Bronchial epithelial cell (primary cell): ENCODE results near the gene CEP41. TPM values are rescaled to one million over a fixed set of nuclear protein-coding genes. Genes with fewer than 3 reads are reported as not detected.

ENCODE experiments used
- DNase-seq: peaks from one replicate; pipeline ENCODE4 v3.0.0-alpha.2; 2010; ENCODE audit warnings: low read depth
- FAIRE-seq: peaks from 2 replicates; lab custom pipeline; 2011; peaks lifted over from hg19 to GRCh38; lab: Jason Lieb, UNC
- H3K27me3 ChIP-seq: 2 replicates; pipeline ENCODE4 v1.5.1; 2011; ENCODE audit warnings: low read length; ENCODE audit not compliant: control insufficient read depth, insufficient read depth
- H3K36me3 ChIP-seq: 2 replicates; pipeline ENCODE4 v1.5.1; 2011; ENCODE audit warnings: low read length; ENCODE audit not compliant: control insufficient read depth, insufficient read depth
- H3K4me3 ChIP-seq: 2 replicates; pipeline ENCODE4 v1.5.1; 2011; ENCODE audit warnings: mild to moderate bottlenecking, low read depth, low read length, control low read depth
- total RNA-seq: library from RNA; depleted of rRNA; stranded (reverse); fragments of >200 nt; gene quantifications from 2 replicates; pipeline ENCODE4 v1.2.1, GENCODE V29; 2014
- TF ChIP-seq, protein P1 (sequence below): IDR thresholded peaks from 2 replicates; pipeline ENCODE4 v1.5.1; 2011; ENCODE audit warnings: mild to moderate bottlenecking, moderate library complexity, low read length, control low read depth, inconsistent platforms; ENCODE audit not compliant: insufficient read depth, severe bottlenecking

The CEP41 gene
- total RNA-seq, 1 donor from 2014 or later = 4.2 TPM

DNA sequence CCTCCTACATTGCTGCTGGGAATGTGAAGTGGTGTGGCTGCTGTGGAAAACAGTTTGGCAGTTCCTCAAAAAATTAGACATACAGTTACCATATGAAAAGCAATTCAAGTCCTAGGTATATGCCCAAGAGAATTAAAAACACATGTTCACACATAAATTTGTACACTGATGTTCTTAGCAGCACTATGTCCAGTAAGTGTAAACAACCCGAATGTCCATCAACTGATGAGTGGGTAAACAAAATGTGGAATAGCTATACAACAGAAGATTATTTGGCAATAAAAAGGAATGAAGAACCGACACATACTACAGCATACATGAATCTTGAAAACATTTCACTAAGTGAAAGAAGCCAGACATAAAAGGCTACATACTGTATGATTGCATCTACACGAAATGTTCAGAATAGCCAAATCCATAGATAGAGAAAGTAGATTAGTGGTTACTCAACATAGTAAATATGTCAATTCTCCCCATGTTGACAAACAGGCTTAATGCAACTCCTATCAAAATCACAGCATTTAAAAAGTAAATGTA lies 17.2 kb downstream of the CEP41 start:
- TF ChIP-seq, protein P1, sequence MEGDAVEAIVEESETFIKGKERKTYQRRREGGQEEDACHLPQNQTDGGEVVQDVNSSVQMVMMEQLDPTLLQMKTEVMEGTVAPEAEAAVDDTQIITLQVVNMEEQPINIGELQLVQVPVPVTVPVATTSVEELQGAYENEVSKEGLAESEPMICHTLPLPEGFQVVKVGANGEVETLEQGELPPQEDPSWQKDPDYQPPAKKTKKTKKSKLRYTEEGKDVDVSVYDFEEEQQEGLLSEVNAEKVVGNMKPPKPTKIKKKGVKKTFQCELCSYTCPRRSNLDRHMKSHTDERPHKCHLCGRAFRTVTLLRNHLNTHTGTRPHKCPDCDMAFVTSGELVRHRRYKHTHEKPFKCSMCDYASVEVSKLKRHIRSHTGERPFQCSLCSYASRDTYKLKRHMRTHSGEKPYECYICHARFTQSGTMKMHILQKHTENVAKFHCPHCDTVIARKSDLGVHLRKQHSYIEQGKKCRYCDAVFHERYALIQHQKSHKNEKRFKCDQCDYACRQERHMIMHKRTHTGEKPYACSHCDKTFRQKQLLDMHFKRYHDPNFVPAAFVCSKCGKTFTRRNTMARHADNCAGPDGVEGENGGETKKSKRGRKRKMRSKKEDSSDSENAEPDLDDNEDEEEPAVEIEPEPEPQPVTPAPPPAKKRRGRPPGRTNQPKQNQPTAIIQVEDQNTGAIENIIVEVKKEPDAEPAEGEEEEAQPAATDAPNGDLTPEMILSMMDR = no peak
- FAIRE-seq (no peak), DNase-seq (no peak)
- Histone ChIP-seq H3K4me3 (no peak overlapping the region), H3K27me3 (no peaks in the 10 kb centered on the region), H3K36me3 (no peaks in the 10 kb centered on the region)

DNA sequence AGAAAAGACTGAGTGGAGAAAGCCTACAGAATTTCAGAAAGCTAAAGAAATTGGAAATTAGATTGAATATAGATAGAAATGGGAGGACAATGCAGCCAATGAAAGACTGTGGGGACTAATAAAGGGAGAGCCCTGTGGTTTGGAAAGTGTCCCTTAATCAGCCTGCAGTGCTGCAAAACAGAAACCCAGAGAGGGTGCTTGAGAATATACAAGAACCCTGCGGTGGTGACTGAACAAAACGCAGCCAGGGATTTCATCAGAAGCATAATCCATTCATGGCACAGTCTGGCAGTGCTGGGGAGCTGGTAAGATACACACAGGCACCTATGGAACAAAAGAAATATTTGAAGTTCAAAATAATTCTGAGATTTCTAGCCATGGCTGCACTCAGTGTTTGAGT lies 19.1 kb downstream of the CEP41 start:
- DNase-seq (no peak), FAIRE-seq (no peak)
- H3K36me3 ChIP-seq = no peaks in the 10 kb centered on the region
- TF ChIP-seq, protein P1 = no peak
- H3K27me3 ChIP-seq = no peaks in the 10 kb centered on the region
- H3K4me3 ChIP-seq = no peak overlapping the region

DNA sequence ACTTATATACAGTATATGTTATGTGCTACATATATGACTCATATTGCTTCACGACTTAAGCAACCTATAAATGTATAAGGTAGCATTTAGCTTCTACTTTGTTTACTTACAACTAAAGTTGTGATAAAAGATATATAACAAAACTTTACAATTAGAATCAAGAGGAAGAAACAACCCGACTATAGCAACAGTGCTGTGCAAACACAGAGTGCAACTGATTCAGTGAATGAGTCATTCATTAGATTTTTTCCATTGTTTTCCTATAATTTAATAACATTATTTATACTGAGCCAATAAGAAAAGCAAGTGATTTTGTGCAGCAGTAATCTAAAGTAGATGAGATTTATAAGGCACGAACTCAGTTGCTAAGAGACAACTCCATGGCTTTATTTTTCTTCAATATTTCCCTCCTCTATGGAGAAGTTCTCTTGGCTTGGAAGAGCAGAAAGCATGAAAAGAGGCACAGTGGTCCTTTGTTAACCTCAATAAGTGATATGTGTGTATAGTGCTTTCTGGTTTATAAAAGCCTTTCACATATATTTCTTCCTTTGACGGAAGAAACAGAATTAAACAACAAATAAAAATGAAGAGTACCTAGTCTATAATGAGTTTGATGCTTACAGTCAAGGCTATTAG lies 19.8 kb downstream of the CEP41 start:
- Histone ChIP-seq H3K4me3 (no peak overlapping the region), H3K36me3 (no peaks in the 10 kb centered on the region), H3K27me3 (no peaks in the 10 kb centered on the region)
- no peak for FAIRE-seq
- TF ChIP-seq, protein P1 = no peak
- peak; percentile 60 for DNase-seq

DNA sequence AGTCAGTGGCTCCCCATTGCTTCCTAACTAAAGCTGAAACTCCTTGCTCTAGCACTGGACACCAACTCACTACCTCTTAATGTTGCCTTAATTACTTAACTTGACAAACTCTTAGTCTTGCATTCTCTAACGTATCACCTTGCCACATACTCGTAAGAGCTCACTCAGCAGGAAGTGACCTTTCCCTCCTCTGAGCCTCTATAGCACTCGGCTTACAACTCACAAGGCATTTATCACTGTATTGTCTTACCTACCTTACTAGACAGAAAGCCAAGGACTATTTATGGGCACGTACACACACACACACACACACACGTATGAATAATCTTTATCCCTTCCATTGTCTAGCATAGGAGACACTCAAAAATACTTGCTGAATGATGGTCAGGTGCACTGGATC lies 21.2 kb downstream of the CEP41 start:
- FAIRE-seq = peak; percentile 76
- no peak overlapping the region for H3K4me3 ChIP-seq
- DNase-seq = peak; percentile 94
- TF ChIP-seq, protein P1 = no peak
- no peaks in the 10 kb centered on the region for H3K27me3 ChIP-seq
- no peaks in the 10 kb centered on the region for H3K36me3 ChIP-seq

DNA sequence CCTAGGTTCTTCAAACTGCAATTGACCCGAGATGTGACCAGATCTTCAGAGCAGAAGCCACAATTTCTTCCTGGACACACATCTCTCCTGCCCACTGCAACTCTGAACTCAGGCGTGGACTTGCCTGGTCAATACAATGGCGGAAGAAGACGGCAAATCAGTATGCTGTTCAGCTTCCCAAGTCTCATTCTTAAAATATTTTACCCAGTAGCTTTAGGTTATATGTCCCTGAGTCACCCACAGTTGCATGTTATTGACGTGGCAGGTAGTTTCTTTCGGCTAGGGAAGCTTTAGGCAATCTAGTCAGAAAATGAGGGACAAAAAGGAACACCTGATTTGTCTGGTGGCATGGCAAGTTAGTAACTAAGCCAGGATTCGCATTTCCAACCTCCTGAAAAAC lies 22.5 kb downstream of the CEP41 start:
- TF ChIP-seq, protein P1 = no peak
- DNase-seq (peak; percentile 94), FAIRE-seq (peak; percentile 52)
- Histone ChIP-seq H3K36me3 (no peaks in the 10 kb centered on the region), H3K27me3 (no peaks in the 10 kb centered on the region), H3K4me3 (no peak overlapping the region)

DNA sequence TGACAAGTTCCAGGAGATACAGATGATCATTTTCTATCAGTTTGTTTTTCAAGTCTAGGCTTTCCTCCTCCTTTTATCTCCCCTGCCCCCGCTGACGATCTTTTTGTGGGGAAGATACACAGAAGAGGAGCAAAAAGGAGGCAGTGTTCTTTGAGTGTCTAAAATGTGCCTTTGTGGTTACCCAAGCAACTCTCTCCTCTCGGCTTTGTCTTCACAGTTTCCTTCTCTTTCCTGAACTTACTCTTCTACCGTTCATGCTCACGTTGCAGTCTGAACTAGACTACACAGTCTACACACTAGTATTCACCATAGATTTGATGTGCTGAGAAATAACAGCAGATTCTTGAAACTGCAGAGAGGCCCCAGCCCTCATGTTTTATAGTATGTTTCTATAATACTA lies 23.6 kb downstream of the CEP41 start:
- no peak for DNase-seq
- Histone ChIP-seq H3K4me3 (no peak overlapping the region), H3K27me3 (no peaks in the 10 kb centered on the region), H3K36me3 (no peaks in the 10 kb centered on the region)
- TF ChIP-seq, protein P1 = no peak
- FAIRE-seq = no peak
